Stomach (tissue), 4 donors: ENCODE results near the gene FBXO10.

Source experiments
- POLR2A ChIP-seq, 4 donors: fragments of 450-650 bp; IDR thresholded peaks; one replicate each; pipeline ENCODE4 v1.6.1; 2016; ENCODE audit warnings: antibody characterized with exemption in 4 of 4, control low read depth in 2 of 4, mild to moderate bottlenecking in 1 of 4, moderate library complexity in 1 of 4
- POLR2AphosphoS5 ChIP-seq, 3 donors: sonication (generic); formaldehyde crosslinking; IDR thresholded peaks; one replicate each; pipeline ENCODE4 v1.6.1; 2016; ENCODE audit warnings: antibody characterized with exemption in 3 of 3
- TF ChIP-seq, protein P1 (sequence below), 7 experiments: fragments of 450-650 bp in 4 of 7; fragments of 200-600 bp in 3 of 7; sonication (generic) in 3 of 7; IDR thresholded peaks; one replicate each; pipeline ENCODE4 v1.5.1; 2016 to 2019; ENCODE audit warnings: antibody characterized with exemption in 7 of 7, control low read depth in 2 of 7, mild to moderate bottlenecking in 1 of 7

DNA sequence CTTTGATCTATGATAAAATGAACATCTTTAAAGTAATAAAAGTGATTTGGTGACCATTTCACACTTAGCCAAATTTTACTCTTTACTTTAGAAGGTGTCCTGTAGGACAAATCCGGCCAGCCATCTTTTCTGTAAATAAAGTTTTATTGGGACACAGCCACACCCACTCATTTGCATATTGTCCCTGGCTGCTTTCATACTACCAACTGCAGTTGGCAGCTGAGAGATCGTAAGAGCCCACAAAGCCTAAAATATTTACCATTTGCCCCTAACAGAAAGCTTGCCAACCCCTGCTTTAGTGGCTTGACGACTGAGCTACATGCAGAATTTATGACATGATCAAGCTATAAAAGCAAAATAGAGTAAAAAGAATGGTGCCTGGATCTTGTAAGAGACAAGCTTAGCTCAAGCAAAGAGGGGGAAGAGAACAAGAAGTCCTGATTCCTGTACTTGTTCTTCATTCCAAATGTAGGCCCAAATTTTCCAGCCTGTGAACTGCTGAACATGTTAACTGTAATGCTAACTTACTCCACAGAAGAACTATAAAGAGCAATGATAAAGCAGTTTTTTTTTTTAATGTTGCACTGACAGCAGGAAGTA is 7.4 kb upstream of the FBXO10 start:
- no peak for TF ChIP-seq POLR2AphosphoS5 (IDR thresholded peaks at IDR 0.05)
- TF ChIP-seq, protein P1, sequence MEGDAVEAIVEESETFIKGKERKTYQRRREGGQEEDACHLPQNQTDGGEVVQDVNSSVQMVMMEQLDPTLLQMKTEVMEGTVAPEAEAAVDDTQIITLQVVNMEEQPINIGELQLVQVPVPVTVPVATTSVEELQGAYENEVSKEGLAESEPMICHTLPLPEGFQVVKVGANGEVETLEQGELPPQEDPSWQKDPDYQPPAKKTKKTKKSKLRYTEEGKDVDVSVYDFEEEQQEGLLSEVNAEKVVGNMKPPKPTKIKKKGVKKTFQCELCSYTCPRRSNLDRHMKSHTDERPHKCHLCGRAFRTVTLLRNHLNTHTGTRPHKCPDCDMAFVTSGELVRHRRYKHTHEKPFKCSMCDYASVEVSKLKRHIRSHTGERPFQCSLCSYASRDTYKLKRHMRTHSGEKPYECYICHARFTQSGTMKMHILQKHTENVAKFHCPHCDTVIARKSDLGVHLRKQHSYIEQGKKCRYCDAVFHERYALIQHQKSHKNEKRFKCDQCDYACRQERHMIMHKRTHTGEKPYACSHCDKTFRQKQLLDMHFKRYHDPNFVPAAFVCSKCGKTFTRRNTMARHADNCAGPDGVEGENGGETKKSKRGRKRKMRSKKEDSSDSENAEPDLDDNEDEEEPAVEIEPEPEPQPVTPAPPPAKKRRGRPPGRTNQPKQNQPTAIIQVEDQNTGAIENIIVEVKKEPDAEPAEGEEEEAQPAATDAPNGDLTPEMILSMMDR (IDR thresholded peaks at IDR 0.05): no peak
- no peak for TF ChIP-seq POLR2A (IDR thresholded peaks at IDR 0.05)
